ENCODE measurements around the gene GNA12. TPM values are rescaled to one million over a fixed set of nuclear protein-coding genes. Genes with fewer than 3 reads are reported as not detected.

GNA12 gene
- total RNA-seq, 1 experiment from 2014 or later: 35.5 TPM

DNA sequence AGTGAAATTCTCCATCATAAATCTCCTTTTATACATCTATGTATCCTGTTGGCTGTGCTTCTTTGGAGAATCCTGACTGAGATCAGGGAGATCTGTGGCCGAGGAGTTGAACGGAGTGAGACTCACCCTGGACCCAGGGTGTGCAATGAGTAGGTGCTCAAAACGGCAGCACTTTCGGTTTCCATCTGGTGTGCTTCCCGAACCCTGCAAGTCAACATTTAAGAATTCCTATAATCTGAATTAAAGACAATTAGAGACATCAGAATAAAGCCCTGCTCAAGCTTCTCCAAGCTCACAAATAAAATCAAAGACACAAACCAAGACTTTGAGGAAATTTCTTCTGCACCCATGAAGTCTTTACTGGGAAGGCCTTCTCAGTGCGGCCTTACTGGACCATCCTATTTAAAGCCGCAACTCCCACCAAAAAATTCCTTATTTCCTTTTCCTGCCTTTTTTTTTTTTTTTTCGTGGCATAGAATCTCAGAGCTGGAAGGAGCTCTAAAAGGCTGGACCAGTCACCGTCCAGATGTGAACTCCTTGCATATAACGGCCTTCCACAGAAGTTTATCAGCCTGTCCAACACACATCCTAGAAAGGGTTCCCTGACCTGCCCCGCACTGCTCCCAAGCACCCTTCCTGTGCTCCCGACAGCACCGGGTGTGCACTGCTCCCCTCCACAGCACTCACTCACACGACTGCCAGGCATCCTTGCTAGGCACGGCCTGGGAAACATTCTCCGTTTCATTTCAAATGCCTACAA lies 29.7 kb downstream of the GNA12 start:
- Histone ChIP-seq H3K9me3 (ENCODE audit: low read depth, low read length, poor library complexity, severe bottlenecking) (no peaks in the 10 kb centered on the region), H3K36me3 (ENCODE audit: insufficient read depth, low read length, poor library complexity, severe bottlenecking) (no peaks in the 10 kb centered on the region), H3K27ac (ENCODE audit: low read depth, low read length, poor library complexity, severe bottlenecking) (no peak overlapping the region), H3K27me3 (replicated peaks; ENCODE audit: insufficient read depth, low read depth, low read length, poor library complexity) (no peaks in the 10 kb centered on the region), H3K4me3 (ENCODE audit: low read depth, low read length, poor library complexity, severe bottlenecking) (no peak overlapping the region), H3K4me1 (ENCODE audit: insufficient read depth, low read length, poor library complexity, severe bottlenecking) (peaks cover 17% of the 10 kb centered on the region)
- ChIA-PET POLR2A (ENCODE audit: low non-redundant PET) (interaction anchor here (0.6 kb wide), 1 partner anchor 17 kb away, joined by 5 read pairs; no protein-coding TSS in a partner anchor), CTCF (no interaction called here)
- no TSS peak for BruUV-seq (replicated peaks)
- intact Hi-C loops (cut with micrococcal nuclease; ENCODE audit: unreplicated experiment): no loop called here
- TF ChIP-seq EZH2 (IDR thresholded peaks at IDR 0.05; ENCODE audit: borderline replicate concordance, low read depth, low read length, poor library complexity, severe bottlenecking): no peak
- TF ChIP-seq, protein P1, sequence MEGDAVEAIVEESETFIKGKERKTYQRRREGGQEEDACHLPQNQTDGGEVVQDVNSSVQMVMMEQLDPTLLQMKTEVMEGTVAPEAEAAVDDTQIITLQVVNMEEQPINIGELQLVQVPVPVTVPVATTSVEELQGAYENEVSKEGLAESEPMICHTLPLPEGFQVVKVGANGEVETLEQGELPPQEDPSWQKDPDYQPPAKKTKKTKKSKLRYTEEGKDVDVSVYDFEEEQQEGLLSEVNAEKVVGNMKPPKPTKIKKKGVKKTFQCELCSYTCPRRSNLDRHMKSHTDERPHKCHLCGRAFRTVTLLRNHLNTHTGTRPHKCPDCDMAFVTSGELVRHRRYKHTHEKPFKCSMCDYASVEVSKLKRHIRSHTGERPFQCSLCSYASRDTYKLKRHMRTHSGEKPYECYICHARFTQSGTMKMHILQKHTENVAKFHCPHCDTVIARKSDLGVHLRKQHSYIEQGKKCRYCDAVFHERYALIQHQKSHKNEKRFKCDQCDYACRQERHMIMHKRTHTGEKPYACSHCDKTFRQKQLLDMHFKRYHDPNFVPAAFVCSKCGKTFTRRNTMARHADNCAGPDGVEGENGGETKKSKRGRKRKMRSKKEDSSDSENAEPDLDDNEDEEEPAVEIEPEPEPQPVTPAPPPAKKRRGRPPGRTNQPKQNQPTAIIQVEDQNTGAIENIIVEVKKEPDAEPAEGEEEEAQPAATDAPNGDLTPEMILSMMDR (conservative IDR thresholded peaks at IDR 0.05; ENCODE audit: low read depth, low read length): no peak
- DNase-seq (ENCODE audit: low spot score): no peak

DNA sequence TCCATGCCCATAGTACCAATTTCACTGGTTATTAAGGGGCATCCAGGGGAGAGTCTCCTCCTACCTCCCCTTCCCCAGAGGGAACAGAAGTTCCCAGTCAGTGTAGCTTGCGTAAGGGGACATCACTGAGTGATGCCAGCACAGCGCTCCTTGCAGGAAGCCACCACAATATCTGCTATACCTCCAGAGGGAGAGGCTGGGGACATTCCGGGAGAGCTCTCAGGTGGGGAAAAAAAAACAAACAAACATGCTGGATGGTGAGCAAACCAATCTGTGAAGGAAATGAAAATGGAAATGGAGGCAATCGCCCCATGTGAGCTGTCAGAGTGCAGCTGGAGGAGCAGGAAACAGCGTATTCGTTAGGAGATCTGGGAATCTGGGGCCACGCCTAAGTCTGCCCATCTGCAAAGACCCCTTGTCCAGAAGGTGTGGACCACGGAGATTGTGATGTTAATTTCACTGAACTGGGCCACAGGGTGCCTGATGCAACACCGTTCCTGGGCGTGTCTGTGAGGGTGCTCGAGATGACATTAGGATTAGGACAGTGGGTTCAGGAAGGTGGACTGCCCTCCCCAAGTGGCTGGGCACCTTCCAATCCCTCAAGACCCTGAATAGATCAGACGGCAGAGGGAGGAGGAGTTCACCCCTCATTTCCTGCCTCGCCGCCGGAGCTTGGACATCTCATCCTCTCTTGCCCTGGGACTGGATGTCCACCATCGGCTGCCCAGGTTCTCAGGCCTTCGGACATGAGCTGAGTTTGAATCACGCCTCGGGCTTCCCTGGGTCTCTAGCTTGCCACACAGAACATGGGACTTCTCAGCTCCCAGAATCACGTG lies 30.5 kb downstream of the GNA12 start:
- POLR2A ChIA-PET (ENCODE audit: low non-redundant PET): no interaction called here
- intact Hi-C loops (cut with micrococcal nuclease; ENCODE audit: unreplicated experiment): no loop called here
- BruUV-seq (replicated peaks): no TSS peak
- DNase-seq (ENCODE audit: low spot score): no peak
- CTCF ChIA-PET: no interaction called here
- H3K36me3 ChIP-seq (ENCODE audit: insufficient read depth, low read length, poor library complexity, severe bottlenecking): no peaks in the 10 kb centered on the region
- no peak for TF ChIP-seq EZH2 (IDR thresholded peaks at IDR 0.05; ENCODE audit: borderline replicate concordance, low read depth, low read length, poor library complexity, severe bottlenecking)
- TF ChIP-seq, protein P1 (conservative IDR thresholded peaks at IDR 0.05; ENCODE audit: low read depth, low read length): no peak
- no peaks in the 10 kb centered on the region for H3K9me3 ChIP-seq (ENCODE audit: low read depth, low read length, poor library complexity, severe bottlenecking)
- H3K4me3 ChIP-seq (ENCODE audit: low read depth, low read length, poor library complexity, severe bottlenecking): no peak overlapping the region
- H3K4me1 ChIP-seq (ENCODE audit: insufficient read depth, low read length, poor library complexity, severe bottlenecking): peaks cover 12% of the 10 kb centered on the region
- H3K27ac ChIP-seq (ENCODE audit: low read depth, low read length, poor library complexity, severe bottlenecking): no peak overlapping the region
- H3K27me3 ChIP-seq (replicated peaks; ENCODE audit: insufficient read depth, low read depth, low read length, poor library complexity): no peaks in the 10 kb centered on the region

DNA sequence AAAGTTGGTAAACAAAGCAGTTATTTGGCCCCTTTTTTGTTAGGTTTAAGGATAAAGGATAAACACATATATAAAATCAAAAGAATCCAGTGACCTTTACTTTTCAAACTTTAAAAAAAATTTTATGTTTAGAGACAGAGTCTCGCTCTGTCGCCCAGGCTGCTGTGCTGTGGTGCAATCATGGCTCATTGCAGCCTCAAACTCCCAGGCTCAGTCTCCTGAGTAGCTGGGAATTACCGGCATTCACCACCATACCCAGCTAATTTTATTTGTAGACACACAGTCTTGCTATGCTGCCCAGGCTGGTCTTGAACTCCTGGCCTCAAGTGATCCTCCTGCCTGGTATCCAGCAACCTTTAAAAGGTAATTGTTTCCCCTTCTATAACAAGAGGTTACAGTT lies 31.3 kb downstream of the GNA12 start:
- no TSS peak for BruUV-seq (replicated peaks)
- no peak for DNase-seq (ENCODE audit: low spot score)
- peaks cover 5% of the 10 kb centered on the region for H3K4me1 ChIP-seq (ENCODE audit: insufficient read depth, low read length, poor library complexity, severe bottlenecking)
- TF ChIP-seq EZH2 (IDR thresholded peaks at IDR 0.05; ENCODE audit: borderline replicate concordance, low read depth, low read length, poor library complexity, severe bottlenecking): no peak
- TF ChIP-seq, protein P1 (conservative IDR thresholded peaks at IDR 0.05; ENCODE audit: low read depth, low read length): no peak
- H3K27me3 ChIP-seq (replicated peaks; ENCODE audit: insufficient read depth, low read depth, low read length, poor library complexity): no peaks in the 10 kb centered on the region
- no peak overlapping the region for H3K27ac ChIP-seq (ENCODE audit: low read depth, low read length, poor library complexity, severe bottlenecking)
- no peaks in the 10 kb centered on the region for H3K36me3 ChIP-seq (ENCODE audit: insufficient read depth, low read length, poor library complexity, severe bottlenecking)
- ChIA-PET CTCF (no interaction called here), POLR2A (ENCODE audit: low non-redundant PET) (no interaction called here)
- no peaks in the 10 kb centered on the region for H3K9me3 ChIP-seq (ENCODE audit: low read depth, low read length, poor library complexity, severe bottlenecking)
- H3K4me3 ChIP-seq (ENCODE audit: low read depth, low read length, poor library complexity, severe bottlenecking): no peak overlapping the region
- intact Hi-C loops (cut with micrococcal nuclease; ENCODE audit: unreplicated experiment): no loop called here

All from A673 (cell line).